Measurements from ENCODE around the gene TMEM236. TPM values are rescaled to one million over a fixed set of nuclear protein-coding genes. Genes with fewer than 3 reads are reported as not detected.

The TMEM236 gene
- total RNA-seq, 2 experiments from 2014 or later, result 0.05 to 0.06 TPM

GRCh38 chr10:17740668-17741067, 11.3 kb upstream of the TMEM236 start:
- no peaks in the 10 kb centered on the region for H3K27me3 Mint-ChIP-seq
- no peaks in the 10 kb centered on the region for H3K36me3 ChIP-seq (ENCODE audit: insufficient read depth, low read length)
- H3K27ac ChIP-seq (ENCODE audit: low read depth in 1 of 2, low read length in 2 of 2), result no peak overlapping the region
- TF ChIP-seq, protein P1, sequence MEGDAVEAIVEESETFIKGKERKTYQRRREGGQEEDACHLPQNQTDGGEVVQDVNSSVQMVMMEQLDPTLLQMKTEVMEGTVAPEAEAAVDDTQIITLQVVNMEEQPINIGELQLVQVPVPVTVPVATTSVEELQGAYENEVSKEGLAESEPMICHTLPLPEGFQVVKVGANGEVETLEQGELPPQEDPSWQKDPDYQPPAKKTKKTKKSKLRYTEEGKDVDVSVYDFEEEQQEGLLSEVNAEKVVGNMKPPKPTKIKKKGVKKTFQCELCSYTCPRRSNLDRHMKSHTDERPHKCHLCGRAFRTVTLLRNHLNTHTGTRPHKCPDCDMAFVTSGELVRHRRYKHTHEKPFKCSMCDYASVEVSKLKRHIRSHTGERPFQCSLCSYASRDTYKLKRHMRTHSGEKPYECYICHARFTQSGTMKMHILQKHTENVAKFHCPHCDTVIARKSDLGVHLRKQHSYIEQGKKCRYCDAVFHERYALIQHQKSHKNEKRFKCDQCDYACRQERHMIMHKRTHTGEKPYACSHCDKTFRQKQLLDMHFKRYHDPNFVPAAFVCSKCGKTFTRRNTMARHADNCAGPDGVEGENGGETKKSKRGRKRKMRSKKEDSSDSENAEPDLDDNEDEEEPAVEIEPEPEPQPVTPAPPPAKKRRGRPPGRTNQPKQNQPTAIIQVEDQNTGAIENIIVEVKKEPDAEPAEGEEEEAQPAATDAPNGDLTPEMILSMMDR (IDR thresholded peaks at IDR 0.05), result no peak
- H3K27ac Mint-ChIP-seq, result no peak overlapping the region
- no peaks in the 10 kb centered on the region for H3K9me3 ChIP-seq (ENCODE audit: control insufficient read depth in 1 of 2, insufficient read depth in 1 of 2, low read length in 2 of 2)
- no peaks in the 10 kb centered on the region for H3K9me3 Mint-ChIP-seq
- no peaks in the 10 kb centered on the region for H3K4me1 ChIP-seq (ENCODE audit: insufficient read depth, low read length)
- no peak overlapping the region for H3K4me3 Mint-ChIP-seq
- CTCF ChIA-PET, result no interaction called here
- intact Hi-C loops (cut with DNase I, micrococcal nuclease), result loop anchor here (1.0 to 10.0 kb wide), 3 partner anchors 133 to 916 kb away; no protein-coding TSS in a partner anchor
- no peak overlapping the region for H3K4me3 ChIP-seq (ENCODE audit: low read length)
- DNase-seq, result no peak
- ATAC-seq (ENCODE audit: poor library complexity), result no peak
- H3K4me1 Mint-ChIP-seq (ENCODE audit: low read depth), result peaks cover 5% of the 10 kb centered on the region
- H3K36me3 Mint-ChIP-seq (ENCODE audit: low read depth), result no peaks in the 10 kb centered on the region
- H3K27me3 ChIP-seq (ENCODE audit: control insufficient read depth in 1 of 2, insufficient read depth in 2 of 2, low read length in 2 of 2), result no peaks in the 10 kb centered on the region
- POLR2A ChIA-PET, result no interaction called here

DNA sequence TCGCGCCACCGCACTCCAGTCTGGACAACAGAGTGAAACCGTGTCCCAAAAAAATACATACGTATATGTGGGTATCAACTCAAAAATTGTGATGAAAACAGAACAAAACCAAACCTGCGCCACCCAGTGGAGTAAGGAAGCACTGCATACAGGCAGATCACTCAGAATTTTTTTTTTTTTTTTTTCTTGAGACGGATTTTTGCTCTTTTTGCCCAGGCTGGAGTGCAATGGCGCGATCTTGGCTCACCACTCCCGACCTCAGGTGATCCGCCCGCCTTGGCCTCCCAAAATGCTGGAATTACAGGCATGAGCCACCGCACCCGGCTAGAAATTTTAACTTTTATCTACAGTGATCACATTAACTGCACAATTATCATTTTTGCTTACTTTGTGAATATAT, 9.1 kb upstream of the TMEM236 start:
- Mint-ChIP-seq H3K4me1 (ENCODE audit: low read depth) (peaks cover 5% of the 10 kb centered on the region), H3K4me3 (no peak overlapping the region), H3K27me3 (no peaks in the 10 kb centered on the region), H3K27ac (no peak overlapping the region), H3K36me3 (ENCODE audit: low read depth) (no peaks in the 10 kb centered on the region), H3K9me3 (no peaks in the 10 kb centered on the region)
- H3K27me3 ChIP-seq (ENCODE audit: control insufficient read depth in 1 of 2, insufficient read depth in 2 of 2, low read length in 2 of 2), result no peaks in the 10 kb centered on the region
- H3K4me3 ChIP-seq (ENCODE audit: low read length), result no peak overlapping the region
- CTCF ChIA-PET, result interaction anchor here (0.7 kb wide), 1 partner anchor 93 kb away, joined by 3 read pairs; no protein-coding TSS in a partner anchor
- no peaks in the 10 kb centered on the region for H3K4me1 ChIP-seq (ENCODE audit: insufficient read depth, low read length)
- DNase-seq (peak; percentile 50 to 78 (median 66)), ATAC-seq (ENCODE audit: poor library complexity) (peak; percentile 44)
- intact Hi-C loops (cut with DNase I, micrococcal nuclease), result loop anchor here (1.0 to 10.0 kb wide), 6 partner anchors 136 to 918 kb away; no protein-coding TSS in a partner anchor
- POLR2A ChIA-PET, result interaction anchor here (0.7 to 0.8 kb wide), 2 partner anchors 33 to 132 kb away, joined by 3 read pairs; no protein-coding TSS in a partner anchor
- no peaks in the 10 kb centered on the region for H3K36me3 ChIP-seq (ENCODE audit: insufficient read depth, low read length)
- TF ChIP-seq, protein P1 (IDR thresholded peaks at IDR 0.05), result peak; percentile 89
- no peak overlapping the region for H3K27ac ChIP-seq (ENCODE audit: low read depth in 1 of 2, low read length in 2 of 2)
- no peaks in the 10 kb centered on the region for H3K9me3 ChIP-seq (ENCODE audit: control insufficient read depth in 1 of 2, insufficient read depth in 1 of 2, low read length in 2 of 2)

DNA sequence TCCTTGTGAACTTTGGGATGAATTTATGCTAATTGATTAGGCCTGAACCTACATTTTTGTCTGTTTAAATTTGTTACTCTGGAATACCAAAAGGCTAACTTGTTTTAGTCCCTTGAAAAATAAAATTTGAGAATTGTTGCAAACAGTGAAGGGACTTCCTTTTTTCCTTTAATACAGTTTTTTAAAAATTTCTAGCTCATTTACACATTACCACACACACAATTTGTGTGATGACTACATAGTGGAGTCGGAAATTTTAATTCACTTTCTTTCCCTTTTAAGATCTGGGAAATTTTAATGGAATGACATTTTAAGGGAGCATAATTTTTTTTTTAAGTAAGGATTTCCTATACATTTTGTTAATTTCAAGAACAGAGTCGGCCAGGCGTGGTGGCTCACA, 8.6 kb upstream of the TMEM236 start:
- peaks cover 5% of the 10 kb centered on the region for H3K4me1 Mint-ChIP-seq (ENCODE audit: low read depth)
- no peak overlapping the region for H3K27ac Mint-ChIP-seq
- Histone ChIP-seq H3K9me3 (ENCODE audit: control insufficient read depth in 1 of 2, insufficient read depth in 1 of 2, low read length in 2 of 2) (no peaks in the 10 kb centered on the region), H3K27me3 (ENCODE audit: control insufficient read depth in 1 of 2, insufficient read depth in 2 of 2, low read length in 2 of 2) (no peaks in the 10 kb centered on the region), H3K4me1 (ENCODE audit: insufficient read depth, low read length) (no peaks in the 10 kb centered on the region), H3K4me3 (ENCODE audit: low read length) (no peak overlapping the region), H3K36me3 (ENCODE audit: insufficient read depth, low read length) (no peaks in the 10 kb centered on the region), H3K27ac (ENCODE audit: low read depth in 1 of 2, low read length in 2 of 2) (no peak overlapping the region)
- intact Hi-C loops (cut with DNase I, micrococcal nuclease), result loop anchor here (1.0 to 10.0 kb wide), 6 partner anchors 136 to 919 kb away; no protein-coding TSS in a partner anchor
- no peaks in the 10 kb centered on the region for H3K9me3 Mint-ChIP-seq
- no peak overlapping the region for H3K4me3 Mint-ChIP-seq
- no peaks in the 10 kb centered on the region for H3K27me3 Mint-ChIP-seq
- DNase-seq, result no peak
- no peak for ATAC-seq (ENCODE audit: poor library complexity)
- CTCF ChIA-PET, result no interaction called here
- TF ChIP-seq, protein P1 (IDR thresholded peaks at IDR 0.05), result no peak
- POLR2A ChIA-PET, result no interaction called here
- H3K36me3 Mint-ChIP-seq (ENCODE audit: low read depth), result no peaks in the 10 kb centered on the region

All from CD4-positive, alpha-beta T cell (primary cell).